CD4-positive, CD25-positive, alpha-beta regulatory T cell (primary cell): ENCODE results near the gene NLRX1. TPM values are rescaled to one million over a fixed set of nuclear protein-coding genes. Genes with fewer than 3 reads are reported as not detected.
A peak's percentile ranks its signal among the peaks of the same experiment; 100 is the strongest.
"Not testable (repeated sequence)": the region's sequence is repeated elsewhere in the genome, so short reads cannot be mapped to it uniquely, and the experiment has no call there.

ENCODE experiments used
- ATAC-seq, 2 donors: fragments of 150-1000 bp; cut with Tn5 transposase; one replicate each; pipeline ENCODE4 v1.10.0; 2021; ENCODE audit warnings: low read depth in 2 of 2, moderate number of reproducible peaks in 2 of 2, moderate library complexity in 1 of 2
- DNase-seq, 3 donors: peaks; one replicate each; pipeline versions ENCODE4 v3.0.0 to v3.0.0-alpha.2; 2012 to 2022; ENCODE audit warnings: mixed read lengths in 1 of 3
- H3K27ac ChIP-seq: one replicate; pipeline ENCODE4 v1.7.0; 2013; ENCODE audit warnings: mild to moderate bottlenecking, low read length; ENCODE audit not compliant: insufficient read depth, poor library complexity, severe bottlenecking
- H3K27me3 ChIP-seq: one replicate; pipeline ENCODE4 v1.7.0; 2013; ENCODE audit warnings: low read length; ENCODE audit not compliant: control insufficient read depth, insufficient read depth
- H3K36me3 ChIP-seq: one replicate; pipeline ENCODE4 v1.7.0; 2013; ENCODE audit warnings: mild to moderate bottlenecking, low read length, moderate library complexity; ENCODE audit not compliant: control insufficient read depth, insufficient read depth
- H3K4me1 ChIP-seq: 2 replicates; pipeline ENCODE4 v1.7.0; 2013; ENCODE audit warnings: mild to moderate bottlenecking, low read length; ENCODE audit not compliant: insufficient read depth, control insufficient read depth, poor library complexity, severe bottlenecking
- H3K4me3 ChIP-seq: one replicate; pipeline ENCODE4 v1.7.0; 2013; ENCODE audit warnings: low read depth, mild to moderate bottlenecking, low read length, moderate library complexity
- H3K9me3 ChIP-seq, 2 experiments: 1 replicate in 1 of 2; 2 replicates in 1 of 2; pipeline ENCODE4 v1.7.0; 2013; ENCODE audit warnings: low read length in 2 of 2, mild to moderate bottlenecking in 1 of 2, moderate library complexity in 1 of 2; ENCODE audit not compliant: control insufficient read depth in 2 of 2
- H3K27ac Mint-ChIP-seq, 3 donors: one replicate each; pipeline ENCODE4 v1.8.0; 2020 to 2022; ENCODE audit warnings: mild to moderate bottlenecking in 3 of 3, mixed read lengths in 3 of 3, moderate library complexity in 2 of 3
- H3K27me3 Mint-ChIP-seq: one replicate; pipeline ENCODE4 v1.8.0; 2022; ENCODE audit warnings: mild to moderate bottlenecking, mixed read lengths
- H3K36me3 Mint-ChIP-seq: one replicate; pipeline ENCODE4 v1.8.0; 2020; ENCODE audit warnings: mixed read lengths
- H3K4me1 Mint-ChIP-seq, 4 donors: one replicate each; pipeline ENCODE4 v1.8.0; 2020 to 2022; ENCODE audit warnings: mixed read lengths in 4 of 4, mild to moderate bottlenecking in 1 of 4
- H3K4me3 Mint-ChIP-seq, 4 donors: one replicate each; pipeline ENCODE4 v1.8.0; 2020 to 2022; ENCODE audit warnings: mild to moderate bottlenecking in 4 of 4, mixed read lengths in 4 of 4, moderate library complexity in 3 of 4
- H3K9me3 Mint-ChIP-seq, 7 donors: one replicate each; pipeline ENCODE4 v1.8.0; 2020 to 2022; ENCODE audit warnings: mixed read lengths in 7 of 7, mild to moderate bottlenecking in 3 of 7, moderate library complexity in 2 of 7
- polyA plus RNA-seq, 4 donors: library from polyadenylated mRNA; unstranded; fragments of 300-500 nt; fragmentation: Illumina TruSeq; gene quantifications; one replicate each; pipeline ENCODE4 v1.2.3, GENCODE V29; 2021
- total RNA-seq: library from RNA; stranded (reverse); gene quantifications from one replicate; pipeline ENCODE4 v1.2.3, GENCODE V29; 2022

The NLRX1 gene
- total and polyA plus RNA-seq, 5 donors from 2014 or later: 5.0 to 7.8 (median 6.4) TPM

GRCh38 chr11:119195680-119196079 lies 27.2 kb downstream of the NLRX1 start:
- Histone ChIP-seq H3K4me1 (no peaks in the 10 kb centered on the region), H3K36me3 (no peaks in the 10 kb centered on the region), H3K9me3 (no peaks in the 10 kb centered on the region), H3K27ac (no peak overlapping the region), H3K4me3 (no peak overlapping the region), H3K27me3 (no peaks in the 10 kb centered on the region)
- Mint-ChIP-seq H3K4me1 (peaks cover 4 to 7% (median 5%) of the 10 kb centered on the region in 4 donors), H3K4me3 (no peak overlapping the region), H3K36me3 (no peaks in the 10 kb centered on the region), H3K9me3 (no peaks in the 10 kb centered on the region), H3K27me3 (peaks cover 11% of the 10 kb centered on the region), H3K27ac (no peak overlapping the region)
- DNase-seq: no peak
- no peak for ATAC-seq

GRCh38 chr11:119196833-119197483 lies 28.4 kb downstream of the NLRX1 start:
- peak; percentile 51 to 87 (median 79) for DNase-seq
- Histone ChIP-seq H3K4me3 (no peak overlapping the region), H3K27ac (no peak overlapping the region), H3K4me1 (no peaks in the 10 kb centered on the region), H3K9me3 (no peaks in the 10 kb centered on the region), H3K27me3 (no peaks in the 10 kb centered on the region), H3K36me3 (no peaks in the 10 kb centered on the region)
- Mint-ChIP-seq H3K27me3 (peaks cover 11% of the 10 kb centered on the region), H3K4me1 (peaks cover 4 to 7% (median 5%) of the 10 kb centered on the region in 4 donors), H3K4me3 (no peak overlapping the region), H3K9me3 (no peaks in the 10 kb centered on the region), H3K27ac (no peak overlapping the region), H3K36me3 (no peaks in the 10 kb centered on the region)
- peak; percentile 90 for ATAC-seq

- H3K36me3 Mint-ChIP-seq: no peaks in the 10 kb centered on the region
Observed at GRCh38 chr11:119198925-119199324, 30.4 kb downstream of the NLRX1 start.

DNA sequence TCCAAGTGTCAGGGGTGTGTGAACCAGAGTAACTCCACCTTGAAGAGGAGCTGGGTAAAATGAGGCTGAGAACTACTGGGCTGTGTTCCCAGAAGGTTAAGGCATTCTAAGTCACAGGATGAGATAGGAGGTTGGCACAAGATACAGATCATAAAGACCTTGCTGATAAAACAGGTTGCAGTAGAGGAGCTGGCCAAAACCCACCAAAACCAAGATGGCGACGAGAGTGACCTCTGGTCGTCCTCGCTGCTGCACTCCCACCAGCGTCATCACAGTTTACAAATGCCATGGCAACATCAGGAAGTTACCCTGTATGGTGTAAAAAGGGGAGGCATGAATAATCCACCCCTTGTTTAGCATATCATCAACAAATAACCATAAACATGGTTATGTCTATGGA lies 32.7 kb downstream of the NLRX1 start:
- H3K9me3 ChIP-seq, H3K4me1 ChIP-seq, H3K36me3 Mint-ChIP-seq, H3K27ac ChIP-seq, H3K9me3 Mint-ChIP-seq, DNase-seq, H3K27ac Mint-ChIP-seq, H3K4me3 ChIP-seq, H3K36me3 ChIP-seq, H3K27me3 ChIP-seq, H3K27me3 Mint-ChIP-seq, ATAC-seq: not testable (repeated sequence)
- Mint-ChIP-seq H3K4me3 (peak overlapping the region in 1 of 4 donors; percentile 46), H3K4me1 (peaks cover 7 to 11% (median 8%) of the 10 kb centered on the region in 4 donors)

More at GRCh38 chr11:119198925-119199324, 30.4 kb downstream of the NLRX1 start:
- ATAC-seq: no peak
- Mint-ChIP-seq H3K4me1 (peaks cover 4 to 7% (median 5%) of the 10 kb centered on the region in 4 donors), H3K27ac (no peak overlapping the region), H3K27me3 (peaks cover 10% of the 10 kb centered on the region), H3K4me3 (no peak overlapping the region), H3K9me3 (no peaks in the 10 kb centered on the region)
- no peak overlapping the region for H3K27ac ChIP-seq
- no peak for DNase-seq
- no peaks in the 10 kb centered on the region for H3K36me3 ChIP-seq
- H3K4me3 ChIP-seq: no peak overlapping the region
- H3K27me3 ChIP-seq: no peaks in the 10 kb centered on the region
- H3K9me3 ChIP-seq: no peaks in the 10 kb centered on the region
- no peaks in the 10 kb centered on the region for H3K4me1 ChIP-seq

GRCh38 chr11:119202554-119202953 lies 34.0 kb downstream of the NLRX1 start:
- no peaks in the 10 kb centered on the region for H3K36me3 ChIP-seq
- no peak overlapping the region for H3K27ac ChIP-seq
- no peak for ATAC-seq
- Mint-ChIP-seq H3K9me3 (no peaks in the 10 kb centered on the region), H3K36me3 (no peaks in the 10 kb centered on the region), H3K4me3 (no peak overlapping the region), H3K27ac (no peak overlapping the region), H3K4me1 (peaks cover 4 to 16% (median 10%) of the 10 kb centered on the region in 4 donors), H3K27me3 (no peaks in the 10 kb centered on the region)
- H3K4me3 ChIP-seq: no peak overlapping the region
- DNase-seq: no peak
- H3K4me1 ChIP-seq: peaks cover 15% of the 10 kb centered on the region
- no peaks in the 10 kb centered on the region for H3K27me3 ChIP-seq
- H3K9me3 ChIP-seq: no peaks in the 10 kb centered on the region

DNA sequence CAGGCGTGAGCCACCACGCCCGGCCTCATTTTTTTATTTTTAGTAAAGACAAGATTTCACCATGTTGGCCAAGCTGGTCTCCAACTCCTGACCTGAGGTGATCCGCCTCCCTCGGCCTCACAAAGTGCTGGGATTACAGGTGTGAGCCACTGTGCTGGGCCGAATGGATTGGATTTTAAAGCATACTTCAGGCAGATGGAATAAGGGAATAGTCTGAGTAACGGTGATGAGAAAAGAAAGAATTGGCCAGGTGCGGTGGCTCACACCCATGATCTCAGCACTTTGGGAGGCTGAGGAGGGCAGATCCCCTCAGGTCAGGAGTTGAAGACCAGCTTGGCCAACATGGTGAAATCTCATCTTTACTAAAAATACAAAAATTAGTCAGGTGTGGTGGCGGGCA lies 35.5 kb downstream of the NLRX1 start:
- peak overlapping the region in 1 of 4 donors; percentile 74 for H3K4me3 Mint-ChIP-seq
- H3K27me3 Mint-ChIP-seq: no peaks in the 10 kb centered on the region
- no peak overlapping the region for H3K27ac Mint-ChIP-seq
- no peaks in the 10 kb centered on the region for H3K27me3 ChIP-seq
- H3K4me3 ChIP-seq: no peak overlapping the region
- peaks cover 4 to 31% (median 22%) of the 10 kb centered on the region in 4 donors for H3K4me1 Mint-ChIP-seq
- H3K36me3 Mint-ChIP-seq: no peaks in the 10 kb centered on the region
- no peaks in the 10 kb centered on the region for H3K9me3 ChIP-seq
- DNase-seq (no peak), ATAC-seq (no peak)
- no peaks in the 10 kb centered on the region for H3K36me3 ChIP-seq
- no peaks in the 10 kb centered on the region for H3K9me3 Mint-ChIP-seq
- no peak overlapping the region for H3K27ac ChIP-seq
- peaks cover 22% of the 10 kb centered on the region for H3K4me1 ChIP-seq

- no peak overlapping the region for H3K27ac ChIP-seq
Observed at GRCh38 chr11:119205080-119205479, 36.6 kb downstream of the NLRX1 start.

More at GRCh38 chr11:119205080-119205479, 36.6 kb downstream of the NLRX1 start:
- peak overlapping the region; percentile 51 to 87 (median 70) for H3K4me3 Mint-ChIP-seq
- DNase-seq: no peak
- peaks cover 4 to 40% (median 28%) of the 10 kb centered on the region in 4 donors for H3K4me1 Mint-ChIP-seq
- no peaks in the 10 kb centered on the region for H3K27me3 ChIP-seq
- no peak overlapping the region for H3K4me3 ChIP-seq
- no peak for ATAC-seq
- H3K36me3 Mint-ChIP-seq: no peaks in the 10 kb centered on the region
- H3K9me3 Mint-ChIP-seq: no peaks in the 10 kb centered on the region
- H3K27me3 Mint-ChIP-seq: no peaks in the 10 kb centered on the region
- H3K4me1 ChIP-seq: peaks cover 24% of the 10 kb centered on the region
- H3K36me3 ChIP-seq: no peaks in the 10 kb centered on the region
- H3K27ac Mint-ChIP-seq: peak overlapping the region in 2 of 3 donors; percentile 61 to 79
- no peaks in the 10 kb centered on the region for H3K9me3 ChIP-seq
